RCC 7860 (cell line): ENCODE measurements around the gene PPP1R14B.

Experiments
- DNase-seq: peaks from one replicate; pipeline ENCODE4 v3.0.0-alpha.2; 2015; ENCODE audit warnings: low spot score
- FAIRE-seq: peaks from 2 replicates; lab custom pipeline; 2012; peaks lifted over from hg19 to GRCh38; lab: Jason Lieb, UNC

Gene PPP1R14B

GRCh38 chr11:64246871-64247728 is at the start of gene PPP1R14B:
PPP1R14B (minus strand) TSS chr11:64246943; CDS start chr11:64246673, 270 bp downstream.
- FAIRE-seq, result no peak

GRCh38 chr11:64296236-64296635 is 49.5 kb upstream of the PPP1R14B start:
- no peak for FAIRE-seq
- no peak for DNase-seq

More at GRCh38 chr11:64246871-64247728, at the start of gene PPP1R14B:
- peak; percentile 56 for DNase-seq

GRCh38 chr11:64295760-64296159 is 49.0 kb upstream of the PPP1R14B start:
- no peak for DNase-seq
- FAIRE-seq, result no peak

- no peak for FAIRE-seq
- DNase-seq, result no peak
These were observed 48.0 kb upstream of the PPP1R14B start for GRCh38 chr11:64294774-64295173.

GRCh38 chr11:64292460-64293254 is 45.9 kb upstream of the PPP1R14B start:
- FAIRE-seq (no peak), DNase-seq (no peak)

GRCh38 chr11:64291752-64292459 is 45.2 kb upstream of the PPP1R14B start:
- no peak for DNase-seq
- FAIRE-seq, result no peak

- FAIRE-seq (no peak), DNase-seq (no peak)
These were observed 44.6 kb upstream of the PPP1R14B start, which contains the start of gene KCNK4 for GRCh38 chr11:64291262-64291751. KCNK4 (plus strand) TSS chr11:64291302; CDS start chr11:64293019, 1,717 bp downstream.

- DNase-seq, result no peak
- no peak for FAIRE-seq
These were observed 43.9 kb upstream of the PPP1R14B start for GRCh38 chr11:64290352-64291261.

GRCh38 chr11:64289002-64289564 is 42.3 kb upstream of the PPP1R14B start:
- DNase-seq (no peak), FAIRE-seq (no peak)

GRCh38 chr11:64288353-64288750 is 41.6 kb upstream of the PPP1R14B start:
- no peak for FAIRE-seq
- no peak for DNase-seq

GRCh38 chr11:64287676-64288352 is 41.1 kb upstream of the PPP1R14B start:
- DNase-seq (no peak), FAIRE-seq (no peak)

- FAIRE-seq, result no peak
These were observed 40.0 kb upstream of the PPP1R14B start for GRCh38 chr11:64286801-64287159.

GRCh38 chr11:64285885-64286800 is 39.4 kb upstream of the PPP1R14B start:
- FAIRE-seq (no peak), DNase-seq (peak; percentile 31)

More at GRCh38 chr11:64286801-64287159, 40.0 kb upstream of the PPP1R14B start:
- no peak for DNase-seq

- DNase-seq, result peak; percentile 43
These were observed 38.5 kb upstream of the PPP1R14B start, which contains the start of gene GPR137 for GRCh38 chr11:64284962-64285884. GPR137 (plus strand) TSS chr11:64285848; CDS start chr11:64286525, 677 bp downstream.

GRCh38 chr11:64284048-64284961 is 37.6 kb upstream of the PPP1R14B start, which contains the start of gene BAD:
BAD (minus strand) TSS chr11:64284665; CDS start chr11:64284368, 297 bp downstream.
- peak; percentile 77 for DNase-seq
- peak; percentile 16 for FAIRE-seq

More at GRCh38 chr11:64284962-64285884, 38.5 kb upstream of the PPP1R14B start, which contains the start of gene GPR137:
- FAIRE-seq, result no peak
